ENCODE data around the gene SRC. TPM values are rescaled to one million over a fixed set of nuclear protein-coding genes. Genes with fewer than 3 reads are reported as not detected.

The SRC gene
- total and polyA plus RNA-seq, 2 of the 8 experiments (the other 6 are each of a cell fraction or from before 2014, with no cell fraction given): 27.6 to 28.8 TPM

GRCh38 chr20:37376324-37376723 is 30.4 kb downstream of the SRC start:
- no peak overlapping the region for H2BK15ac ChIP-seq (ENCODE audit: low read length)
- H3K9ac ChIP-seq (replicated peaks in 1 of 4; ENCODE audit: extremely low read depth in 1 of 4, low read depth in 3 of 4, low read length in 3 of 4): no peak overlapping the region
- no peak overlapping the region for H2BK5ac ChIP-seq (ENCODE audit: low read depth, low read length)
- H3K23me2 ChIP-seq (ENCODE audit: low read depth, low read length): no peaks in the 10 kb centered on the region
- no peak overlapping the region for H4K5ac ChIP-seq (ENCODE audit: insufficient read length, low read depth, low read length)
- H2BK12ac ChIP-seq (ENCODE audit: low read depth, low read length): no peak overlapping the region
- H3K18ac ChIP-seq (ENCODE audit: extremely low read depth, low read length): no peak overlapping the region
- FAIRE-seq: no peak
- no peak overlapping the region for H3K56ac ChIP-seq (replicated peaks; ENCODE audit: insufficient read length, low read depth, low read length)
- H3K4me2 ChIP-seq (ENCODE audit: insufficient read depth in 1 of 2, low read depth in 2 of 2, low read length in 2 of 2): no peak overlapping the region
- H3K79me1 ChIP-seq (ENCODE audit: low read depth, low read length): peaks cover 2% of the 10 kb centered on the region
- ChIA-PET POLR2A (ENCODE audit: partially characterized antibody) (interaction anchor here (1.6 kb wide), 1 partner anchor 20 kb away, joined by 5 read pairs; no protein-coding TSS in a partner anchor), CTCF (ENCODE audit: partially characterized antibody) (interaction anchor here (1.4 to 2.5 kb wide), 2 partner anchors 25 to 107 kb away, joined by 3 to 9 read pairs; no protein-coding TSS in a partner anchor)
- peaks cover 0 to 6% (median 3%) of the 10 kb centered on the region in 4 experiments; a peak in 5 of 7 replicates for H3K4me1 ChIP-seq (replicated peaks in 1 of 4; ENCODE audit: control insufficient read depth in 3 of 4, insufficient read depth in 4 of 4, low read length in 3 of 4)
- peaks cover 0 to 7% of the 10 kb centered on the region in 2 experiments for H4K20me1 ChIP-seq (replicated peaks in 1 of 2; ENCODE audit: control insufficient read depth in 1 of 2, insufficient read depth in 2 of 2, low read length in 2 of 2)
- DNase-seq (ENCODE audit: low read depth in 1 of 2, low spot score in 2 of 2): no peak
- H3K27me3 ChIP-seq (replicated peaks in 1 of 4; ENCODE audit: control insufficient read depth in 3 of 4, extremely low read depth in 1 of 4, insufficient read depth in 3 of 4, low read length in 3 of 4): no peaks in the 10 kb centered on the region
- H3K9me3 ChIP-seq (ENCODE audit: insufficient read depth in 2 of 2, low read depth in 1 of 2, low read length in 1 of 2): no peaks in the 10 kb centered on the region
- H2BK20ac ChIP-seq (ENCODE audit: low read length): no peak overlapping the region
- no peak overlapping the region for H3K4me3 ChIP-seq (ENCODE audit: extremely low read depth in 1 of 4, insufficient read depth in 2 of 4, low read depth in 3 of 4, low read length in 4 of 4)
- WGBS, 2 experiments (ENCODE audit: extremely low coverage in 1 of 2, insufficient coverage in 1 of 2, insufficient read length in 1 of 2, insufficient replicate concordance in 2 of 2, low coverage in 1 of 2, low lambda C conversion rate in 2 of 2, missing lambda C conversion rate in 1 of 2): 95% methylated on average over 4 of the region's 4 CpGs; no CpG with 5 or more reads in 1 of the 2 experiments
- H2BK120ac ChIP-seq (replicated peaks; ENCODE audit: low read depth, low read length): no peak overlapping the region
- H2AK5ac ChIP-seq (ENCODE audit: low read depth, low read length): no peak overlapping the region
- H4K8ac ChIP-seq (ENCODE audit: extremely low read depth, insufficient read depth, low read length): no peak overlapping the region
- H3K14ac ChIP-seq (ENCODE audit: insufficient read length): no peak overlapping the region
- H3K4ac ChIP-seq (replicated peaks; ENCODE audit: insufficient read length, low read depth, low read length): no peak overlapping the region
- no peaks in the 10 kb centered on the region; a peak in 1 of 4 replicates for H3K79me2 ChIP-seq (ENCODE audit: control insufficient read depth in 1 of 2, insufficient read depth in 2 of 2, low read length in 2 of 2)
- H3K23ac ChIP-seq (ENCODE audit: insufficient read length): no peak overlapping the region
- H3K36me3 ChIP-seq (ENCODE audit: control insufficient read depth in 2 of 4, insufficient read depth in 4 of 4, low read length in 3 of 4): no peaks in the 10 kb centered on the region
- no peak overlapping the region for H3K27ac ChIP-seq (ENCODE audit: low read depth, low read length)
- H4K91ac ChIP-seq (replicated peaks; ENCODE audit: insufficient read length, low read length): no peak overlapping the region
- no peak overlapping the region for H2AFZ ChIP-seq (ENCODE audit: low read length)
- TF ChIP-seq TCF12 (IDR thresholded peaks at IDR 0.05; ENCODE audit: low read depth, low read length): no peak
- no peak for TF ChIP-seq NRF1 (IDR thresholded peaks at IDR 0.05; ENCODE audit: low read depth, low read length)
- no peak for TF ChIP-seq BCL11A (IDR thresholded peaks at IDR 0.05; ENCODE audit: low read depth in 2 of 2, low read length in 2 of 2)
- no peak for TF ChIP-seq KDM1A (IDR thresholded peaks at IDR 0.05; ENCODE audit: borderline replicate concordance, low read length)
- no peak for TF ChIP-seq RBBP5 (IDR thresholded peaks at IDR 0.05; ENCODE audit: borderline replicate concordance, low read depth, low read length)
- no peak for TF ChIP-seq HDAC6 (IDR thresholded peaks at IDR 0.05; ENCODE audit: low read depth, low read length)
- TF ChIP-seq CTBP2 (IDR thresholded peaks at IDR 0.05; ENCODE audit: borderline replicate concordance, insufficient read depth, insufficient read length, low read length): no peak
- no peak for TF ChIP-seq EP300 (IDR thresholded peaks at IDR 0.05; ENCODE audit: borderline replicate concordance in 1 of 2, low read depth in 2 of 2, low read length in 2 of 2)
- no peak for TF ChIP-seq ZNF274 (IDR thresholded peaks at IDR 0.05; ENCODE audit: borderline replicate concordance, extremely low read depth, low read length)
- TF ChIP-seq MAX (IDR thresholded peaks at IDR 0.05): no peak
- no peak for TF ChIP-seq SUZ12 (IDR thresholded peaks at IDR 0.05; ENCODE audit: low read length)

Measured in H1 (cell line).